H1 (cell line): ENCODE data around the gene HIVEP3. TPM values are rescaled to one million over a fixed set of nuclear protein-coding genes. Genes with fewer than 3 reads are reported as not detected.

Source experiments
- CTCF ChIA-PET: fragments of 300-600 bp; sonication (Branson Sonifier 250); formaldehyde crosslinking; loops from one replicate; lab custom pipeline; 2021; ENCODE audit not compliant: partially characterized antibody; lab: Charles Lee
- POLR2A ChIA-PET: fragments of 300-600 bp; sonication (Branson Sonifier 250); formaldehyde crosslinking; loops from one replicate; lab custom pipeline; 2021; ENCODE audit warnings: inconsistent platforms; ENCODE audit not compliant: partially characterized antibody; lab: Charles Lee
- DNase-seq, 2 experiments: peaks; one replicate each; pipeline versions ENCODE4 v3.0.0 to v3.0.0-alpha.2; 2010 to 2022; ENCODE audit warnings: low spot score in 2 of 2, low read depth in 1 of 2, mixed read lengths in 1 of 2
- FAIRE-seq: peaks from 2 replicates; lab custom pipeline; 2011; peaks lifted over from hg19 to GRCh38; lab: Jason Lieb, UNC
- H2AFZ ChIP-seq: 2 replicates; pipeline ENCODE4 v1.8.1; 2012; ENCODE audit warnings: low read length, inconsistent platforms
- H2AK5ac ChIP-seq: 2 replicates; pipeline ENCODE4 v1.6.1; 2013; ENCODE audit warnings: low read depth, low read length
- H2BK120ac ChIP-seq: replicated peaks from 2 replicates; pipeline ENCODE3; 2013; ENCODE audit warnings: low read depth, low read length, inconsistent platforms
- H2BK12ac ChIP-seq: 2 replicates; pipeline ENCODE4 v1.6.1; 2013; ENCODE audit warnings: low read depth, low read length
- H2BK15ac ChIP-seq: 2 replicates; pipeline ENCODE4 v1.6.1; 2013; ENCODE audit warnings: low read length
- H2BK20ac ChIP-seq: 2 replicates; pipeline ENCODE4 v1.6.1; 2013; ENCODE audit warnings: low read length
- H2BK5ac ChIP-seq: 2 replicates; pipeline ENCODE4 v1.6.1; 2013; ENCODE audit warnings: low read depth, low read length
- H3K14ac ChIP-seq: 2 replicates; pipeline ENCODE4 v1.6.1; 2013; ENCODE audit warnings: inconsistent platforms; ENCODE audit not compliant: insufficient read length
- H3K18ac ChIP-seq: 2 replicates; pipeline ENCODE4 v1.6.1; 2013; ENCODE audit warnings: low read length; ENCODE audit errors: extremely low read depth
- H3K23ac ChIP-seq: 2 replicates; pipeline ENCODE4 v1.6.1; 2013; ENCODE audit warnings: inconsistent platforms; ENCODE audit not compliant: insufficient read length
- H3K23me2 ChIP-seq: 2 replicates; pipeline ENCODE4 v1.6.1; 2013; ENCODE audit warnings: low read depth, low read length
- H3K27ac ChIP-seq: 2 replicates; pipeline ENCODE4 v1.6.1; 2011; ENCODE audit warnings: low read depth, low read length, inconsistent platforms
- H3K27me3 ChIP-seq, 4 experiments: replicated peaks in 1 of 4; 1 replicate in 1 of 4; 2 replicates in 3 of 4; pipeline versions ENCODE4 v1.6.1 to v1.8.1; 2011 to 2013; ENCODE audit warnings: low read length in 3 of 4, mild to moderate bottlenecking in 3 of 4, inconsistent platforms in 2 of 4, mixed read lengths in 2 of 4, moderate library complexity in 1 of 4; ENCODE audit not compliant: control insufficient read depth in 3 of 4, insufficient read depth in 3 of 4; ENCODE audit errors: extremely low read depth in 1 of 4
- H3K36me3 ChIP-seq, 4 experiments: 2 replicates each; pipeline versions ENCODE4 v1.6.1 to v1.8.1; 2011 to 2013; ENCODE audit warnings: mild to moderate bottlenecking in 4 of 4, low read length in 3 of 4, moderate library complexity in 2 of 4, control low read depth in 1 of 4, inconsistent platforms in 1 of 4; ENCODE audit not compliant: insufficient read depth in 4 of 4, control insufficient read depth in 2 of 4
- H3K4ac ChIP-seq: replicated peaks from 2 replicates; pipeline ENCODE3; 2013; ENCODE audit warnings: low read length, low read depth, mixed read lengths, inconsistent platforms; ENCODE audit not compliant: insufficient read length
- H3K4me1 ChIP-seq, 4 experiments: replicated peaks in 1 of 4; 1 replicate in 1 of 4; 2 replicates in 3 of 4; pipeline versions ENCODE4 v1.6.1 to v1.8.1; 2011 to 2013; ENCODE audit warnings: low read length in 3 of 4, inconsistent platforms in 2 of 4, mixed read lengths in 1 of 4; ENCODE audit not compliant: insufficient read depth in 4 of 4, control insufficient read depth in 3 of 4
- H3K4me2 ChIP-seq, 2 experiments: 2 replicates each; pipeline versions ENCODE4 v1.6.1 to v1.8.1; 2011 to 2013; ENCODE audit warnings: low read depth in 2 of 2, low read length in 2 of 2, control low read depth in 1 of 2, inconsistent platforms in 1 of 2, mild to moderate bottlenecking in 1 of 2; ENCODE audit not compliant: insufficient read depth in 1 of 2
- H3K4me3 ChIP-seq, 4 experiments: fragments of 200-600, 300-600 bp in 1 of 4; sonication (generic), shearing (Covaris generic), sonication (Bioruptor Twin) in 1 of 4; 2 replicates each; pipeline versions ENCODE4 v1.5.1 to v1.8.1; 2011 to 2016; ENCODE audit warnings: low read length in 4 of 4, low read depth in 3 of 4, control low read depth in 2 of 4, inconsistent platforms in 2 of 4, mild to moderate bottlenecking in 2 of 4, mixed read lengths in 1 of 4, moderate library complexity in 1 of 4; ENCODE audit not compliant: insufficient read depth in 2 of 4; ENCODE audit errors: extremely low read depth in 1 of 4
- H3K56ac ChIP-seq: replicated peaks from 2 replicates; pipeline ENCODE3; 2013; ENCODE audit warnings: low read depth, mild to moderate bottlenecking, mixed read lengths, low read length, inconsistent platforms; ENCODE audit not compliant: insufficient read length
- H3K79me1 ChIP-seq: 2 replicates; pipeline ENCODE4 v1.6.1; 2013; ENCODE audit warnings: low read depth, low read length, control low read depth
- H3K79me2 ChIP-seq, 2 experiments: 2 replicates each; pipeline versions ENCODE4 v1.6.1 to v1.8.1; 2012 to 2013; ENCODE audit warnings: low read length in 2 of 2, mild to moderate bottlenecking in 2 of 2, inconsistent platforms in 1 of 2; ENCODE audit not compliant: insufficient read depth in 2 of 2, control insufficient read depth in 1 of 2
- H3K9ac ChIP-seq, 4 experiments: replicated peaks in 1 of 4; 1 replicate in 1 of 4; 2 replicates in 3 of 4; pipeline versions ENCODE4 v1.6.1 to v1.8.1; 2011 to 2013; ENCODE audit warnings: low read depth in 3 of 4, low read length in 3 of 4, control low read depth in 2 of 4, mild to moderate bottlenecking in 2 of 4, moderate library complexity in 2 of 4, inconsistent platforms in 1 of 4; ENCODE audit errors: extremely low read depth in 1 of 4
- H3K9me3 ChIP-seq, 2 experiments: 2 replicates each; pipeline versions ENCODE4 v1.6.1 to v1.8.1; 2012 to 2013; ENCODE audit warnings: mild to moderate bottlenecking in 2 of 2, moderate library complexity in 2 of 2, control low read depth in 1 of 2, inconsistent platforms in 1 of 2, low read depth in 1 of 2, low read length in 1 of 2, mixed read lengths in 1 of 2; ENCODE audit not compliant: insufficient read depth in 2 of 2
- H4K20me1 ChIP-seq, 2 experiments: replicated peaks in 1 of 2; 2 replicates each; pipeline versions ENCODE3 to v1.8.1; 2011 to 2013; ENCODE audit warnings: inconsistent platforms in 2 of 2, low read length in 2 of 2, mild to moderate bottlenecking in 1 of 2; ENCODE audit not compliant: insufficient read depth in 2 of 2, control insufficient read depth in 1 of 2
- H4K5ac ChIP-seq: 2 replicates; pipeline ENCODE4 v1.6.1; 2013; ENCODE audit warnings: low read length, low read depth, mixed read lengths, inconsistent platforms; ENCODE audit not compliant: insufficient read length
- H4K8ac ChIP-seq: 2 replicates; pipeline ENCODE4 v1.8.0; 2013; ENCODE audit warnings: mild to moderate bottlenecking, moderate library complexity, low read length, inconsistent platforms; ENCODE audit not compliant: insufficient read depth; ENCODE audit errors: extremely low read depth
- H4K91ac ChIP-seq: replicated peaks from 2 replicates; pipeline ENCODE3; 2013; ENCODE audit warnings: low read length, mixed read lengths, inconsistent platforms; ENCODE audit not compliant: insufficient read length
- ASH2L ChIP-seq: fragments of 200-600, 300-600 bp; sonication (generic); IDR thresholded peaks from one replicate; pipeline ENCODE4 v1.7.1; 2017; ENCODE audit warnings: low read length
- FOSL1 ChIP-seq: IDR thresholded peaks from 2 replicates; pipeline ENCODE4 v1.6.1; 2011; ENCODE audit warnings: mild to moderate bottlenecking, low read depth, low read length, moderate library complexity; ENCODE audit not compliant: insufficient read depth
- RNF2 ChIP-seq: fragments of 200-900, 300-1000 bp; sonication (generic); IDR thresholded peaks from 2 replicates; pipeline ENCODE4 v1.7.1; 2016; ENCODE audit warnings: borderline replicate concordance, low read depth, mild to moderate bottlenecking, antibody characterized with exemption, low read length; ENCODE audit not compliant: poor library complexity, severe bottlenecking; ENCODE audit errors: missing control alignments
- SUZ12 ChIP-seq: fragments of 200-600 bp; sonication (generic); IDR thresholded peaks from 2 replicates; pipeline ENCODE4 v1.6.1; 2012; ENCODE audit warnings: mild to moderate bottlenecking, inconsistent platforms, low read length, moderate library complexity, mixed read lengths
- WGBS, 2 experiments: shearing (Covaris generic) in 1 of 2; methylation state at CpG; one replicate each; pipeline versions ENCODE4 v1.1.6 to v1.1.7; 2013 to 2015; ENCODE audit warnings: low lambda C conversion rate in 2 of 2, mixed read lengths in 2 of 2, inconsistent platforms in 1 of 2, low coverage in 1 of 2, missing lambda C conversion rate in 1 of 2; ENCODE audit not compliant: insufficient replicate concordance in 2 of 2, insufficient coverage in 1 of 2, insufficient read length in 1 of 2; ENCODE audit errors: extremely low coverage in 1 of 2, missing lambda C conversion rate in 1 of 2; 5-methylcytosine and 5-hydroxymethylcytosine counted together
- polyA plus RNA-seq, 7 experiments: library from polyadenylated mRNA; depleted of rRNA in 3 of 7; stranded (reverse) in 5 of 7; unstranded in 2 of 7; fragments of >200 nt in 5 of 7; fragments of 200-250 nt in 2 of 7; gene quantifications; 1 replicate in 5 of 7; 2 replicates in 1 of 7; 4 replicates in 1 of 7; pipeline versions ENCODE4 v1.2.1 to v1.2.3, GENCODE V29; 2011 to 2013; ENCODE audit warnings: missing spikeins in 2 of 7, mixed read lengths in 2 of 7
- total RNA-seq: library from RNA; stranded (reverse); fragmentation: NEBNext Ultra II Directional; extraction: Animal tissue kit (Norgen Biotek cat#: 25700); gene quantifications from 2 replicates; pipeline ENCODE4 v1.2.1, GENCODE V29; 2021

Gene HIVEP3
- total and polyA plus RNA-seq, 2 of the 8 experiments (the other 6 are each of a cell fraction or from before 2014, with no cell fraction given) = 0.24 to 0.69 TPM

DNA sequence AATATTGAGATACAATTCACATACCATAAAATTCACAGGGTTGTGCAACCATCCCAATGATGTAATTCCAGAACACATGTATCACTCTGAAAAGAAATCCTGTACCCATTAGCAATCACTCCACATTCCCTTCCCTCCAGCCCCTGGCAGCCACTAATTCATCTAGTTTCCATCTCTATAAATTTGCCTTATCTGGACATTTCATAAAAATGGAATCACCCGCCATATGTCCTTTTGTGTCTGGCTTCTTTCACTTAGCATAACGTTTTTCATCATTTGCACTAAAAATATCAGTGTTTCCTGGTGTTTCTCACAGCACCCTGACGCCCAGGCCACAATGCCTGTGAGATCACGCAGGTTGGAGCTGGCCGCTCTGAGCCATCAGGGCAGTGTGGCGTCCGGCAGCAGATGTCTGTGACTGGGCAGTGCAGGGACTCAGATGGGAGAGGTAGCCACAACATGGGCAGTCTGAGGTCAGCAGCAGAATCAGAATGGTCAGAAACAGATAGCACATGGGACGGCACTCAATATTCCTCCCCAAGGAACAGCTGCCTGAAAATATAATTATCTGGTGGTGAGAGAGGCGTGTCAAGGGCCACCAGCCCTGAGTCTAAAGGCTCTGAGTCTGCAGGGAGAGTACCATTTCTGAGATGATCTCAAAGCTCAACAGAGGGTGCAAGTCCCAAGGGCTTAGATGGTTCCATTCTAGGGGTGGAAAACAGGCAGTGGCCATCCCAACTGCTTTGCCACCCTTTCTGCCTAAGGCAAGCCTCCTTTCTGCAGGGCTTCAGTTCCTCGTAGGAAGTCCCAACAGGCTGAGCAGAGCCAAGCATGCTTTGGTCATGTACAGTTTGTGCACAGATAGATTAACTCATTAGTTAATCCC is 304.8 kb downstream of the HIVEP3 start:
- no peak for FAIRE-seq
- H4K20me1 ChIP-seq = no peaks in the 10 kb centered on the region
- no peak overlapping the region for H3K4me3 ChIP-seq
- no peaks in the 10 kb centered on the region for H3K79me2 ChIP-seq
- POLR2A ChIA-PET = interaction anchor here (1.8 kb wide), 1 partner anchor 9 kb away, joined by 5 read pairs; no protein-coding TSS in a partner anchor
- H4K5ac ChIP-seq = no peak overlapping the region
- H3K9me3 ChIP-seq = no peaks in the 10 kb centered on the region
- H4K91ac ChIP-seq = no peak overlapping the region
- no peak overlapping the region for H3K23ac ChIP-seq
- no peaks in the 10 kb centered on the region for H3K23me2 ChIP-seq
- no peaks in the 10 kb centered on the region for H3K79me1 ChIP-seq
- TF ChIP-seq RNF2 = no peak
- TF ChIP-seq FOSL1 = no peak
- no peak for TF ChIP-seq ASH2L
- TF ChIP-seq SUZ12 = no peak
- TF ChIP-seq, all 59 proteins: peak for 0
- Histone ChIP-seq H2AK5ac (no peak overlapping the region), H3K18ac (no peak overlapping the region), H2BK12ac (no peak overlapping the region), H2BK20ac (no peak overlapping the region), H3K27me3 (no peaks in the 10 kb centered on the region; a peak in 2 of 7 replicates), H3K4ac (no peak overlapping the region), H4K8ac (no peak overlapping the region), H2BK5ac (no peak overlapping the region), H3K27ac (no peak overlapping the region), H3K4me2 (no peak overlapping the region), H2BK120ac (no peak overlapping the region), H3K9ac (no peak overlapping the region), H3K4me1 (peaks cover 0 to under 1% (median 0%) of the 10 kb centered on the region in 4 experiments; a peak in 2 of 7 replicates), H3K36me3 (no peaks in the 10 kb centered on the region), H3K56ac (no peak overlapping the region), H2BK15ac (no peak overlapping the region), H3K14ac (no peak overlapping the region), H2AFZ (no peak overlapping the region)
- 85% methylated on average over 10 of the region's 10 CpGs; no CpG with 5 or more reads in 1 of the 2 experiments for WGBS, 2 experiments
- CTCF ChIA-PET = interaction anchor here (0.6 to 2.2 kb wide), 7 partner anchors 10 to 101 kb away, joined by 3 to 11 read pairs (median 3); no protein-coding TSS in a partner anchor
- peak in 1 of 2 experiments; percentile 6 for DNase-seq
